CD4-positive, alpha-beta T cell treated with Interleukin-15 for 4 hours (primary cell): ENCODE results near the gene PRSS16.

Experiments used
- DNase-seq: peaks from one replicate; pipeline ENCODE4 v3.0.0-alpha.2; 2020; ENCODE audit warnings: low spot score

Gene PRSS16

GRCh38 chr6:27283279-27283678 is 35.8 kb downstream of the PRSS16 start:
- no peak for DNase-seq

GRCh38 chr6:27286141-27286540 is 38.6 kb downstream of the PRSS16 start:
- no peak for DNase-seq

GRCh38 chr6:27287751-27288135 is 40.2 kb downstream of the PRSS16 start:
- no peak for DNase-seq

GRCh38 chr6:27288136-27289044 is 40.9 kb downstream of the PRSS16 start:
- DNase-seq: no peak

- DNase-seq: no peak
Measured at GRCh38 chr6:27290065-27290849, 42.8 kb downstream of the PRSS16 start.

- DNase-seq: no peak
Measured at GRCh38 chr6:27290850-27291208, 43.3 kb downstream of the PRSS16 start.

GRCh38 chr6:27293436-27294098 is 46.1 kb downstream of the PRSS16 start:
- no peak for DNase-seq

- no peak for DNase-seq
Measured at GRCh38 chr6:27294409-27294808, 46.9 kb downstream of the PRSS16 start.

- no peak for DNase-seq
Measured at GRCh38 chr6:27295301-27296079, 48.0 kb downstream of the PRSS16 start.

GRCh38 chr6:27296106-27296783 is 48.7 kb downstream of the PRSS16 start:
- DNase-seq: no peak

GRCh38 chr6:27297484-27297856 is 50.0 kb downstream of the PRSS16 start:
- DNase-seq: no peak

GRCh38 chr6:27297857-27298730 is 50.6 kb downstream of the PRSS16 start:
- DNase-seq: no peak

GRCh38 chr6:27303613-27304272 is 56.2 kb downstream of the PRSS16 start:
- no peak for DNase-seq
